GM23338 (cell line): ENCODE results near the gene NAA25. TPM values are rescaled to one million over a fixed set of nuclear protein-coding genes. Genes with fewer than 3 reads are reported as not detected.

Experiments used
- ATAC-seq: fragments of 200-7000 bp; cut with Tn5 transposase; 3 replicates; pipeline ENCODE4 v1.9.1; 2020
- DNase-seq: peaks from one replicate; pipeline ENCODE4 v3.0.0-alpha.2; 2015; ENCODE audit warnings: low spot score
- H2AFZ ChIP-seq: fragments of 200-600 bp; sonication (generic); 2 replicates; pipeline ENCODE4 v1.8.0; 2016; ENCODE audit warnings: antibody characterized with exemption, mild to moderate bottlenecking, moderate library complexity
- H3F3A ChIP-seq: fragments of 200-600 bp; sonication (generic); replicated peaks from 2 replicates; pipeline ENCODE4 v1.8.0; 2017; ENCODE audit warnings: antibody characterized with exemption, mixed run types, low read depth
- H3K27ac ChIP-seq: fragments of 200-600 bp; sonication (generic); 2 replicates; pipeline ENCODE4 v1.6.1; 2016; ENCODE audit warnings: low read depth
- H3K27me3 ChIP-seq: fragments of 200-600 bp; sonication (generic); 2 replicates; pipeline ENCODE4 v1.8.0; 2016; ENCODE audit warnings: mild to moderate bottlenecking, mixed run types, moderate library complexity; ENCODE audit not compliant: insufficient read depth
- H3K36me3 ChIP-seq: fragments of 200-600 bp; sonication (generic); 2 replicates; pipeline ENCODE4 v1.8.0; 2016; ENCODE audit warnings: mild to moderate bottlenecking; ENCODE audit not compliant: insufficient read depth
- H3K4me1 ChIP-seq: fragments of 200-600 bp; sonication (generic); 2 replicates; pipeline ENCODE4 v1.8.0; 2016; ENCODE audit warnings: mild to moderate bottlenecking, moderate library complexity; ENCODE audit not compliant: insufficient read depth
- H3K4me2 ChIP-seq: fragments of 200-600 bp; sonication (generic); 2 replicates; pipeline ENCODE4 v1.7.1; 2017; ENCODE audit warnings: mixed run types
- H3K4me3 ChIP-seq: fragments of 200-600 bp; sonication (generic); 2 replicates; pipeline ENCODE4 v1.6.1; 2016; ENCODE audit warnings: mixed run types
- H3K79me2 ChIP-seq: fragments of 200-600 bp; sonication (generic); replicated peaks from 2 replicates; pipeline ENCODE4 v1.8.0; 2017; ENCODE audit warnings: mild to moderate bottlenecking; ENCODE audit not compliant: insufficient read depth
- H3K9me2 ChIP-seq: fragments of 200-600 bp; sonication (generic); 2 replicates; pipeline ENCODE4 v1.8.0; 2017; ENCODE audit not compliant: insufficient read depth
- H4K20me1 ChIP-seq: fragments of 200-600 bp; sonication (generic); replicated peaks from 2 replicates; pipeline ENCODE4 v1.8.0; 2017; ENCODE audit warnings: mild to moderate bottlenecking; ENCODE audit not compliant: insufficient read depth
- H3K27ac Mint-ChIP-seq: 2 replicates; pipeline ENCODE4 v1.8.0; 2020; ENCODE audit warnings: inconsistent platforms, mild to moderate bottlenecking, moderate library complexity, mixed read lengths
- H3K27me3 Mint-ChIP-seq: 3 replicates; pipeline ENCODE4 v1.8.0; 2022; ENCODE audit warnings: low read depth, mild to moderate bottlenecking, moderate library complexity, mixed read lengths, inconsistent platforms; ENCODE audit not compliant: insufficient read depth, poor library complexity
- H3K36me3 Mint-ChIP-seq: 3 replicates; pipeline ENCODE4 v1.8.0; 2021; ENCODE audit warnings: low read depth, mild to moderate bottlenecking, inconsistent platforms, moderate library complexity, mixed read lengths
- H3K4me1 Mint-ChIP-seq: 3 replicates; pipeline ENCODE4 v1.8.0; 2020; ENCODE audit warnings: mild to moderate bottlenecking, inconsistent platforms, mixed read lengths
- H3K4me3 Mint-ChIP-seq: 3 replicates; pipeline ENCODE4 v1.8.0; 2021; ENCODE audit warnings: moderate library complexity, mild to moderate bottlenecking, inconsistent platforms, mixed read lengths
- H3K9me3 Mint-ChIP-seq: 3 replicates; pipeline ENCODE4 v1.8.0; 2020; ENCODE audit warnings: moderate library complexity, mild to moderate bottlenecking, inconsistent platforms, mixed read lengths
- CREB1 ChIP-seq: fragments of 250-450 bp; sonication (Bioruptor Pico); IDR thresholded peaks from 2 replicates; pipeline ENCODE4 v1.5.0; 2020; ENCODE audit warnings: low read depth, mild to moderate bottlenecking, moderate library complexity
- POLR2AphosphoS5 ChIP-seq: IDR thresholded peaks from 2 replicates; pipeline ENCODE4 v1.6.1; 2016; ENCODE audit warnings: antibody characterized with exemption, low read depth
- ZNF462 ChIP-seq: fragments of 250-450 bp; sonication (Bioruptor Pico); IDR thresholded peaks from 2 replicates; pipeline ENCODE4 v1.5.0; 2020; ENCODE audit warnings: mild to moderate bottlenecking, moderate library complexity
- polyA plus RNA-seq: library from polyadenylated mRNA; unstranded; fragments of >200 nt; fragmentation: Nextera tagmentation; extraction: Ambion mirVana; gene quantifications from 2 replicates; pipeline ENCODE4 v1.2.1, GENCODE V29; 2016
- total RNA-seq: library from RNA; depleted of rRNA; stranded (reverse); fragments of >200 nt; shearing (Covaris generic); gene quantifications from 2 replicates; pipeline ENCODE4 v1.2.3, GENCODE V29; 2014
- TF ChIP-seq, protein P1 (sequence below): IDR thresholded peaks from one replicate; pipeline ENCODE4 v1.6.1; 2018; ENCODE audit warnings: antibody characterized with exemption; ENCODE audit not compliant: unreplicated experiment

NAA25 gene
- total and polyA plus RNA-seq, 2 experiments from 2014 or later, result 49.0 to 55.1 TPM

DNA sequence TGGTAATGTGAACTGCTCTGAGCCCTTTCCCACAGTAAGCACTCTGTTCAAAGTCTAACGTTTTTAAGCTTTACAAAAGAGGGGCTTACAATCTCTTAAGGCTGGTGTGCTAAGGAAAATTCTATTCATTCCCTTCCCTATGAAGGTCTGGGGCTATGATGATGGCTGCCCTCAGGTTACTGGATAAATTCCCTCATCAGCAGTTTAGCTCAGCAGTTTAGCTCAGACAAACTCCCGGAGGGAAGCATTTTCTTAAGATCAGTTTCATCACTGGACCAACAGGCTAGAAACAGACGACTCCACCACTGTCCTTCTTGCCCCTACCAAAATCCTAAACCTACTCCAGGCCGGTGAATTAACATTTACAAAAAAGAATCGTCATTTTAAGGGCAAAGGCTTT, 76.3 kb downstream of the NAA25 start:
- Histone ChIP-seq H3K4me1 (peaks cover 25% of the 10 kb centered on the region; the same call in 1 of the 2 replicates), H3F3A (0 out of 2 replicates have a peak, but pooled peaks cover 2% of the 10 kb centered on the region), H3K79me2 (no peaks in the 10 kb centered on the region; the same call in 1 of the 2 replicates), H3K27me3 (no peaks in the 10 kb centered on the region), H3K27ac (peak overlapping the region; percentile 5; the same call in 1 of the 2 replicates), H3K9me2 (no peaks in the 10 kb centered on the region), H2AFZ (no peak overlapping the region), H3K36me3 (peaks cover 34% of the 10 kb centered on the region), H3K4me2 (no peak overlapping the region), H3K4me3 (no peak overlapping the region), H4K20me1 (peaks cover 6% of the 10 kb centered on the region)
- TF ChIP-seq, protein P1, sequence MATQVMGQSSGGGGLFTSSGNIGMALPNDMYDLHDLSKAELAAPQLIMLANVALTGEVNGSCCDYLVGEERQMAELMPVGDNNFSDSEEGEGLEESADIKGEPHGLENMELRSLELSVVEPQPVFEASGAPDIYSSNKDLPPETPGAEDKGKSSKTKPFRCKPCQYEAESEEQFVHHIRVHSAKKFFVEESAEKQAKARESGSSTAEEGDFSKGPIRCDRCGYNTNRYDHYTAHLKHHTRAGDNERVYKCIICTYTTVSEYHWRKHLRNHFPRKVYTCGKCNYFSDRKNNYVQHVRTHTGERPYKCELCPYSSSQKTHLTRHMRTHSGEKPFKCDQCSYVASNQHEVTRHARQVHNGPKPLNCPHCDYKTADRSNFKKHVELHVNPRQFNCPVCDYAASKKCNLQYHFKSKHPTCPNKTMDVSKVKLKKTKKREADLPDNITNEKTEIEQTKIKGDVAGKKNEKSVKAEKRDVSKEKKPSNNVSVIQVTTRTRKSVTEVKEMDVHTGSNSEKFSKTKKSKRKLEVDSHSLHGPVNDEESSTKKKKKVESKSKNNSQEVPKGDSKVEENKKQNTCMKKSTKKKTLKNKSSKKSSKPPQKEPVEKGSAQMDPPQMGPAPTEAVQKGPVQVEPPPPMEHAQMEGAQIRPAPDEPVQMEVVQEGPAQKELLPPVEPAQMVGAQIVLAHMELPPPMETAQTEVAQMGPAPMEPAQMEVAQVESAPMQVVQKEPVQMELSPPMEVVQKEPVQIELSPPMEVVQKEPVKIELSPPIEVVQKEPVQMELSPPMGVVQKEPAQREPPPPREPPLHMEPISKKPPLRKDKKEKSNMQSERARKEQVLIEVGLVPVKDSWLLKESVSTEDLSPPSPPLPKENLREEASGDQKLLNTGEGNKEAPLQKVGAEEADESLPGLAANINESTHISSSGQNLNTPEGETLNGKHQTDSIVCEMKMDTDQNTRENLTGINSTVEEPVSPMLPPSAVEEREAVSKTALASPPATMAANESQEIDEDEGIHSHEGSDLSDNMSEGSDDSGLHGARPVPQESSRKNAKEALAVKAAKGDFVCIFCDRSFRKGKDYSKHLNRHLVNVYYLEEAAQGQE, result no peak
- TF ChIP-seq CREB1 (CRISPR knock-in tag) (no peak), POLR2AphosphoS5 (no peak), ZNF462 (CRISPR knock-in tag) (no peak)
- Mint-ChIP-seq H3K4me1 (peaks cover 23% of the 10 kb centered on the region; the same call in 2 of the 3 replicates), H3K27ac (peak overlapping the region; percentile 52), H3K4me3 (no peak overlapping the region), H3K27me3 (peaks cover 4% of the 10 kb centered on the region), H3K36me3 (peaks cover 74% of the 10 kb centered on the region), H3K9me3 (no peaks in the 10 kb centered on the region)
- ATAC-seq (no peak), DNase-seq (no peak)
